Forelimb muscle (tissue), 1 donor: ENCODE results near the gene MOSPD3. TPM values are rescaled to one million over a fixed set of nuclear protein-coding genes. Genes with fewer than 3 reads are reported as not detected.

ENCODE experiments used
- DNase-seq: peaks from one replicate; pipeline ENCODE4 v3.0.0-alpha.2; 2013; ENCODE audit warnings: low read depth
- polyA plus RNA-seq: library from polyadenylated mRNA; unstranded; fragments of 120-200 nt; gene quantifications from one replicate; pipeline ENCODE4 v1.2.1, GENCODE V29; 2013; ENCODE audit not compliant: insufficient read length

MOSPD3 gene
- polyA plus RNA-seq, 1 donor, result 17.1 TPM

DNA sequence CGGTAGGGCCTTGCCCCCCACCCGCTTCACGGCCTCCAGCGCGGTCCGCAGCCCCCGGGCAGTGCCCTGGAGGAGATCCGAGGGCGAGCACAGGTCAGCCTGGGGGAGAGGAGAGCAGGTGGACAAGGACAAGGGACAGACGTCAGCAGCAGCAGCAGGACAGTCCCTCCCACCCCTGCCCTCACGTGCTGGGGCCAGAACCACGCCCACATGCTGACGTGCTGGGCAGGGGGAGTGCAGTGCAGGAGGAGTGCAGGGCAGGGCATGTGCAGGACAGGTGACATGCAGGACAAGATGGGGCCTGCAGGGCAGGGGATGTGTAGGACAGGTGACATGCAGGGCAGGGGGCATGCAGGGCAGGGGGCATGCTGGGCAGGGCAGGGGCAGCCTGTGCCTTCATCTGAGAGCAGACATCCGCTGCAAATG, 37.1 kb upstream of the MOSPD3 start:
- no peak for DNase-seq

DNA sequence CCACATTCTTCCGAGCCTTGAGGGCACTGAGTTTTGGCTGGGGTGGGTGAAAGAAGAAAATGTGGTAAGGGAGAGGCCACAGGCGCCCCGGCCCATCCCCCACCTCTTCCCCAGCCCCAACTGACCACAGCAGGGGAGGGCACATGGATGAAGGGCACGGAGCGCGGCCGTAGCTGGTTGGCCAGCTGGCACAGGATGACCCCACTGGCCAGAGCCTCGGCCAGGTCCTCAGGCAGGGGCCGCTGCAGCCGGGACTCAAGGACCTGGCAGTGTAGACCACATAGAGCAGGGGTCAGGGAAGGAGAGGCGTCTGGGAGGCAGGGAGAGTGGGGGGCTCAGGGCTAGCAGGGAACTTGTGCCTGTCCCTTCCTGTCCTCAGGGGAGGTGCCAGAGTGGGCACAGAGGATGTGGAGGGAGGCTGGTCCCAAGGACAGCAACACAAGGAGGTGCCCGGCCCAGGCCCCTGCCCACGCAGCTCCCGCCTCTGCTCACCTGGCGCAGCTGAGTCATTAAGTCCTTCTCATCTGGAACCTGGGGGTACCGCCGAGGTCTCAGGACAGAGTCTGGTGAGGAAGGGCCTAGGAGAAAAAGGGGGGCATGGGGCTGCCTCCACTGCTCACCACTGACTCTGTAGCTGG, 36.5 kb upstream of the MOSPD3 start:
- no peak for DNase-seq

DNA sequence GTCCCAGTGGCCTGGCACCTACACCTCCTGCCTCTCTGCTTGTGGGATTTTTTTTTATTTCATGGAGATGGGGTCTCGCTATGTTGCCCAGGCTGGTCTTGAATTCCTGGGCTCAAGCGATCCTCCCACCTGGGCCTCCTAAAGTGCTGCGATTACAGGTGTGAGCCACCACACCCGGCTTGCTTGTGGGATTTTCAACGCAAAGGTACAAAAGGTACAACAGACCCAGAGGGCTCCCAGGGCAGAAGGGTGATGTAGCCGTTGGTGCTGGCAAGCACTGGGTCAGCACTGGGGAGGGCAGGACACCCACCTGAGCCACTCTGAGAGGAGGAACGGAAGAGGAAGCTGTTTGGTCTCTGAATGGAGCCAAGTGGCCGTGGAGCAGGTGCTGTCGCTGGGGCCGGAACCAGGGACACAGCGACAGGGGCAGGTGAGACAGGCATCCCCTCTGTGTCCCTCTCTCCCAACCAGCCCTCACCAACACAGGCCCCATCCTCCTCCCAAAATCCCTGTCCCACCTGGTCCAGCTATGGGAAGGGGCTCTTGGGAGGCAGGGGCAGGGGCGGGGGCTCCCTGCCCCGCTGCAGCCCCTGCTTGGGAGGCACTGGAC, 35.9 kb upstream of the MOSPD3 start:
- no peak for DNase-seq

DNA sequence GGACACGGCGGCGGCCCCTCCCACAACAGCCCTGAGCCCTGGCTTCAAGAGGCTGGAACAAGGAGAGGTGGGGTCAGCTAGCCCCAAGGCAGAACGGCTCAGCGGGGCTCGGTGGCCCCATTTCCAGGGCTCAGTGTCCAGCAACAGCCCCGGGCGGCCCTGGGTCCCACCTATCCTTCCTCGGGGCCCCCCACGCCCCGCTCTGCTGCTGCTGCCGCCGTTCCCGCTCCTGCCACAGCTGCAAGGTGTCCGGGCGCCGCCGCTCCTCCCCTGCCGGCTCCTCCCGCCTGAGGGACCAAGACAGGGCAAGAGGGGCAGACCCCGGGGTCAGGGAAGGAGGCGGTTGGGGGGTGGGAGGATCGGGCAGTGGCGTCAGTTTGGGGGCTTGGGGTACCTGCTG, 35.2 kb upstream of the MOSPD3 start:
- DNase-seq, result no peak

DNA sequence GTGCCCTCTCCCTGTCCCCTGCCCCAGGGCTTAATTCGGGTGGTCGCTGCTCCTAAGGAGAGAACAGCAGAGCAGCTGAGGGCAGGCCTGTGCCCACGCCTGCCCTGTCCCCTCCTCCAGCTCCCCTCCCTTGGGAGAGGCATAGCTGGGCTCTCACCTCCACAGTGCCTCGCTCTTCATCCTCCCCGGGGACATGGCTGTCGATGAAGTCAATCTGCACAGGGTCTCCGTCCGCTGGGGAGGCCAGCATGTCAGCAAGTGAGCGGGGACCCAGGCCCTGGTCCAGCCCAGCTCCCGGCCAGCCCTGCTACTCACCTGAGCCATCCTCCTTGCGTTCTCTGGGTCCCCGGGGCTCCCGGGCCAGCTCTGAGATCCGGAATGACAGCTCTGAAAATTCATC, 34.8 kb upstream of the MOSPD3 start:
- no peak for DNase-seq

DNA sequence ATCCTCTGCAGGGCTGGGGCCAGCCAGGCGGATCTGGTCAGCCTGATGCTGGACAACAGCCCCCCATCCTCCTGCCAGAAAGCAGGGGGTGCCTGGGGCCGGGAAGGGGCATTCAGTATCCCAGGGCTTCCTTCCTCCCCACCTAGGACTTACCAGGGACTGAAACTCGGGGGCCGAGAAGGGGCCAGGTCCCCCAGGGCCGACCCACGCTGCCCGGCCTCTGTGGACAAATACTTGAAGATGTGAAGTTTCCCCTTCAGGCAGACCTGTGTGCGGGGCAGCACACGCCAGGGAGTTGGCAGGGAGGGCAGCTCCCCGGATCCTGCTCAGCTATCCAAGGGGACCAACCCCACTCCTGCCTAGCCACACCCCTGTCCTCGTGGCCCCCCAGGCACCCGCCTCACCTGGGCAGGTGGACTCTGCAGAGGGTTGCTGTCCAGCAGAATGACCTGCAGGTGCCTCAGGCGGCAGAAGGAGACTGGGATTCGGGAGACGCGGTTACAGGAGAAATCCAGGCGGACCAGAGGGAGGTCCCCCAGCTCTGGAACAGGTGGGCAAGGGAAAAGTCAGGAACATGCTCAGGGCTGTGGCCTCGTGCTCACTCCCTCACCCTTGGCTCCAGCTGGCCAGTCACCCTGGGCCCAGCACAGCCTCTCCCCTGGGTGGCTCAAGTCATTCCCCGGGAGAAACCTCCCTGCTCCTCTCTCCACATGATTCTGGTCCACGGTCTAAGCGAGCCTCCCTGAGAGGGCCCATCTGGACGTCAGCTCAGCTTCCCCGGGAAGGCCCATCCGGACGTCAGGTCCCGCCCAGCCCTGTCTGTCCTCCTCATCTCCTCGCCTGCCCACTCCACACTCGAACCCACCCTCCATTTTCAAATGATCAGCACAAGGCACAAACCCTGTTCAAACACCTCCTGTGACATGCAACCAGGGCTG, 33.8 kb upstream of the MOSPD3 start:
- no peak for DNase-seq

DNA sequence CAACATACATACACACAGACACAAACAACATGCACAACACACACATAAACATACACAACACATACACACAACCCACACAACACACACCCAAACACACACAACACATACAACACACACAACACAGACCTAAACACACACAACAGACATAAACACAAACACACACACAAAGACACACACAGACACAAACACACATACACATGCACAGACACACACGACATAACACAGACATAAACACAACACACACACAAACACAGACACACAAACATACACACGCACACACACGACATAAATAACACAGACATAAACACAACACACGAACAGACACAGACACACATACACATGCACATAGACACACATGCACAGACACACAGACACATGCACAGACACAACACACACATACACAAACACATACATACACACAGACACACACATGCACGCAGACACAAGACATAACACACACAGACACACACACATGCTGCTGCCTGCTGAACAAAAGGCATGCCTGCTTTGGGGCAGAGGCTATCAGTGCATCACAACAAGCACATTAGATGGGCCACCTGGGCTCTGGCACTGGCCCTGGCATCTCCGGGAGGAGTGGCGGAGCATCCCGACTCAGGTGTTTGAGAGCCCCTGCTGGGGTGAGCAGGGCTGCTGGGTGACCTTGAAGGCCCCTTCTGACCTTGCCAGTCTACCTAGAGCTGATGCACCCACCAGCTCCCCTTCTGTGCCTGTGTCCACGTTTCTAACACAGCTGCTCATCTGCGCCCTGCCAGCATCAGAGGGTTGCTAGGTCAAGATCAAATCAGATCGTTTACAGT, 31.7 kb upstream of the MOSPD3 start:
- no peak for DNase-seq

DNA sequence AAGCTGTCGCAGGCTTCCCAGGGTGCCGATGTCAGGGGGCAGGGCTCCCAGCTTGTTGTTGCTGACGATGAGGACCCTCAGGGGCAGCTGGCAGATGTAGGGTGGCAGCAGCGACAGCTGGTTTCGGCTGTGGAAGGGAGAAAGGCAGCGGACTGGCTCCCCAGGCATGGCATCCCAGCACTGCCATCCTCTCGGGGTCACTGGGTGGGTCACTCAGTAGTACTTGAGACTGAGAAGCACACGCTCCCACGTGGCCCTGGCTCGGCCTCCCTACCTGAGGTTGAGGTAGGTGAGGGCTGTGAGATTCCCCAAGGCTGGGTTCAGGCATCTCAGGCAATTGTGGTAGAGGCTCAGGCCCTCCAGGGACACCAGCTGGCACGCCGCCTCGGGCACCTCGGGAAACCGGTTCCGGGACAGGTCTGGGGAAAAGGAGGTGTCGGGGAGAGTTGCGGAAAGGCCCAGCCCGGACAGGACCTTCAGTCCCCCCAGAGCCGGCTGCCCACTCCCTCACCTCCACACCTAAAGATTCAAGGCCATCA, 30.2 kb upstream of the MOSPD3 start:
- DNase-seq, result no peak

DNA sequence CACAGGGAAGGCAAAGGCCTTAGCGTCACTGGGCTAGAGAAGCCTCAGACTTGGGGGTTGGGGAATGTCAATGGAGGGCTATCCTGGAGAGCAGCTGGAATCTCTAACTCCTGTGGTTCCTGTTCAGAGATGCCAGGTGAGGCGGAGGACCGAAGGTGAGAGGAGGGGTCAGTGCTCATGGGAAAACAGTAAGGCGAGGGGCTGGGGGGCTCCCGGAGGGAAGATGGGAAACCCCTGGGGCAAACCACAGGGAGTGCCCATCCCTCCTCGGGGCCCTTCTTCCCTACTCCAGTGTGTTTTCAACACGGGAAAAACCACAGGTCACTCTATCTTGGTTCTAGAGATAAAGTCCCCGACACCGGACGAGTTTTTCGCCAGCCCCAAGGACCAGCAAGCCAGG, 29.7 kb upstream of the MOSPD3 start:
- no peak for DNase-seq

DNA sequence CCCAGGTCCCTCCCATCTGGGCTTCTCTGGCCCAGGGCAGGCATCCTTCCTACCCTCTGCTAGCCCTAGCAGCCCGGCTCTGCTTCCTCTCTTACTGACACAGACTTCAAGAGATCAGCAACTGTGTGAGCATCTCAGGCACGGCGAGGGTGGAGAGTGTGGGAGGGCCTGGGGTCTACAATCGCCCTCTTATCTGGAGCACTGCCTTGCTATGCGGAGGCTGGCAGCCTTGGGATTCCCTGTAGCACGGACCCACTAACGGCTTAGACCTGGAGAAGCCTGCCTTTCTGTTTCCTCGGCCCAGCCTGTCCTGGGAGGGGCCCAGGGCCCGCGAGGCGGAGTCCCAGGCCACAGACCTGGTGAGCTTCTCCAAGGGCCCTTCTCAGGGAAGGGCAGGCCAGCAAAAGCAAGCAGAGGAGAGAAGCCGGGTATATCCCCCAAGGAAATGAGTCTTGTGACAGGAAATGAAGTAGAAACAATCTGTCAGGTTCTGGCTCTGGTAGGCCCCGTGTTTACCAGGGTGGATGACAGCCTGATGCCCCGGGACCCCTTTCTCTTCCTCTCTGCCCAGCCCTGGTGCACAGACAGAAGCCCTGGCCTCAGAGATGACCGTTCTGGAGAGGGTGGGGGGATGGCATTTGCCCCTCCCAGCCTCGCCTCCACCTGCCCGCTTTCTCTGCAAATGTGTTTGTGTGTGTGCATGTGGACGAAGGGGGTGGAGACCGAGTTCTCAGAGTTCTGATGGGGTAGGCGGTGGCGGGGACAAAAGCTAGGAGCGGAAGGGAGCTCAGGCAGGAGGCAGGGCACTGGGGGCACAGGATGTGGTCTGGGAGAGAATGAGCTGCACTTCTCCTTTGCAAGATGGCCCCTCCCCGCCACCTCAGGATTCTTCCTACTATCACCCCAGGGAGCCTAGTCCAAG, 28.9 kb upstream of the MOSPD3 start:
- no peak for DNase-seq

DNA sequence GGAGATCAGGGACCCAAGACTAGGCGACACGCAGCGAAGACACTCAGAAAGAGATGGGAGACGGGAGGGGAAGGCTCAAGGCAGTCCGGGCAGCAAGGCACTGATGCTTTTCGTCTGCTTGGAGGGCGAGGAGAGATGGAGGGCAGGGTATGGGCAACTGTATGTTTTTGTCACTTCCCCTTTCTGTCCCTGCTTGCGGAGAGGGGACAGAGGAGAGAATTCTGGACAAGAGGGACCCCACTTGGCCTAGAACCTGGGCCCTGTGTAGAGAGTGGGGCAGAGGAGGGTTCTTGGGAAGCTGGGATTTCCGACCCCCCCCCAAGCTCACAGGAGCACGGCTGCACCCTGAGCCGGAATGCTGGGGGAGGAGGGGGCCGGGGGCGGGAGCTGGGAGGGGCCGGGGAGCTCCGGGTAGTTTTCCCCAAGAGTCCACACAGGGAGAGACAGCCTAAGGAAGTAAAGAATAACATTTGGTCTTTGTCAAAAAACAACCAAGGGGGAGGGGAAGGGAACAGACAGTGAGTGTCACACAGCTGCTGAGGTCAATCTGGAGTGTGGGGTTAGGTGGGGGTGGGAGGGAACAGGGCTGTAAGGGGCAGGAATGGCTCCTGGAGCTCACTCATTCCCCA, 28.2 kb upstream of the MOSPD3 start:
- DNase-seq, result no peak

DNA sequence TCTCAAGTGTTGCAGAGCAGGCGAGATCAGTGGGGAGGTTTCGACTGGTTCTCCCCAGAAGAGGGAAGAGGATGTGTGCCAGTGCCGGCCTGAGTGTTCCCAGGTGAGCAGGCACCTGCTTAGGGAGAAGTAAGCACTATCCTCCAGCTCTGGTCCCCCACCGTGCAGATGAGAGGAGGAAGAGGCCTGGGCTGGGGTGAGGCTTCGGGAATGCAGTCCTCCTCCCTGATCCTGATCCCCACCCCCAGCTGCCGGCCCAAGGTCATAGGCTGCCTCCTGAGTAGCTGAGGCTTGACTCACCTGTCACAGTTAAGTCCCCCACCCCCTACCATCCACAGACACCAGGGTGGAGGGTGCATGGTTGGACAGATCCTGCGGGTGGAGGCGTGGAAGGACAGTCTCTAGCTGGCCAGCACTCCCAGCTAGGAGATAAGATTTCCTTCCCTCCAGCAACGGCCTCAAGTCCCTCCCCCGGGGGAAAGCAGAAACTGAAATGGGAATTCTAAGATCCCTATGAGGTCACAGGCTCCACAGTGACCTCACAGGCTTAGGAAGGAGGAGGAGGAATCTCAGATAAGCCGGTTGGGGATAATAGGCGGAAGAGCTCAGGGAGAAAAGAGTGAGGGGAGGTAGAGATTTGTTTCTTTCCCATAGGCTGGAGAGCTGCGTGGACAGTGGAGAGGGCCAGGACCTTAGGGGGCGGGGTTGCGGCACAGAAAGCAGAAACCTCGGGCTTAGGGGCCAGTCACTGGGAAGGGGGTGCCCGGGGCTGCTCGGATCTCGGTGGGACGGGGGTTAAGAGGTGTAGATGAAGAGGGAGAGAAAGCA, 27.4 kb upstream of the MOSPD3 start:
- no peak for DNase-seq

DNA sequence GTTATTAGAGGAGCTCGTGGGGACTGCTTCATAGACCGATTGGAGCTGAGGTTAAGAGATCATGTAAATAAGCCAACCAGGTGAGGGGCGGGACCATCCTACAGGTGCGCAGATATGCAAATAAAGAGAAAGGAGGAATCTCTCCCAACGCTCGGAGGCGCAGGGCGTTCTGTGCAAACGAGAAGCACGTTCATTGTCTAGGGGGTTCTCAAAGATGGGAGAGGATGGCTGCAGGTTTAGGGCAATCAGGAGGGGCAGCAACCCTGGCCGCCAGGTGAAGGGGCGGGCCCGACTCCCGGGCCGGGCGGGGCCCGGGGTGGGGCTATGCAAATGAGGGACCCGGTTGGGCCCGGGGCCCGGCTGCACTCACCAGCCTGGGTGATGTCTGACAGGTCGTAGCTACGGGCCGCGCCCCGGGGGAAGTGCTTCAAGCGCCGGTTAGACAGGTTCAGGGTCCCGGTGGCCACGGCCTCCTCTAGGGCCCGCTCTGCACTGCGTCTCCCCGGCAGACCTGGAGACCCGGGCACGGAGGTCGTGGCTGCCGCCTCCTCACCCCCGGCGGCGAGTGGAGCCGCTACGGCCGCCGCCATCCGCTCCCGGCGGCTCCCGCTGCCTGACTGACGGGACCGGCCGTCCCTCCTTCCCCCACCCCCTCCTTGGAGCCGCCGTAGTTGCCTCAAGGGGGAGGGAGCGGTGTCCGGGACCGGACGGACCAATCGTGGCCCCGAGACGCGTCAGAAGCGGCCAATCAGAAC, 26.7 kb upstream of the MOSPD3 start, which contains the start of gene LRCH4:
Gene LRCH4 (minus strand): TSS at position 619 of the 755 bp plus-strand sequence. CDS start 29 bp downstream, at position 590.
- no peak for DNase-seq

DNA sequence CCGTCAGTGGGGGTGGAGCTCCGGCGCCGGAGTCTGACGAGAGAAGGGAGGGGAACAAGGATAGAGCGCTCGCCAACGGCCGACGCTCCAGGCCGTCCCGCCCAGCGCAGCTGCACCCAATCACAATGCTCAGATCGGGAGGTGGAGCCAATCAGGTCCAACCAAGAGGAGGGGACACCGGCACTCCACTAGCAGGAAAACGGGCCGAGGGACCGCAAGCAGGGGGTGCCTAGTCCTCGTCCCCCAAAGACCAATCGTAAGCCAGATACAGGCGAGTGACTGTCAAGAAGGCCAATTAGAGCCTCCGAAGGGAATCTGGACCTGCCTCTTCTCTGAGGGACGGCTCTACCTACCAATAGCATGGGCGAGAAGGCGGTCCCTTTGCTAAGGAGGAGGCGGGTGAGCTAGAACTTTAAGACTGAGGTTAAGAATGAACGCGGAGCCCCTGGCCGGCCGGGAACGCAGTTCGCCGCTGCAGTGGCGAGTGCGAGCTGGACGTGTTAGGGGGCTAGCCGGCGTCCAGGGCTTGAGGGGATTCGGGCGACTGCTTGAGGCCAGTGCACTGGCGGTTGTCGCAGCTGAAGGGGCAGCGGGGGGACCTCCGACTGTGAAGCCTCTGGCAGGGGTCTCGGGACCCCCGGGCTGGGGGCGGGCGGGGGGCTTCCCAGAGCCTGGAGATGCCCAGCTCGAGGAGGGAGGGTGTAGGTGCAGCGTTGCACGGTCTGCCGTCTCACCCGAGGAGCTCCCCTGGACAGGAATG, 25.9 kb upstream of the MOSPD3 start, which contains the start of gene FBXO24:
Gene FBXO24 (plus strand): TSS at position 63 of the 760 bp plus-strand sequence. CDS start 298 bp downstream, at position 361.
- DNase-seq, result peak; percentile 99

DNA sequence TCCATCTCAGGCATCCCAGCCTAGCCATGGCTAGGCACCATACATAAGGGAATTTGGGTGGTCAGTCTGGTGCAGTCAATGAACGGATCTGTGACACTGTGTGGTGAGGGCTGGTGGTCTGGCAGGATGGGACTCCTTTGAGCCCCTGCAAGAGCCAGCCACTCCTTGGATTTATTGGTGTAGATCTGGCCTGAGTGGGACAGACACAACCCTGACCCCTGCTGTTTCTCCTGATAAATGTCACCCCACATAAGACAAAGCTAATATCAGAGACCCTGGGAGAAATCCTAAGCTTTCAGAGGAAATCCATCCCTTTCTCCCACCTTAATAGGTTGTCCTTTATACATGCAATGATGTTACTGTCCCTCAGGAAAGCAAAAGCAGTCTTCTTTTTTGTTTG, 23.9 kb upstream of the MOSPD3 start:
- DNase-seq, result no peak

DNA sequence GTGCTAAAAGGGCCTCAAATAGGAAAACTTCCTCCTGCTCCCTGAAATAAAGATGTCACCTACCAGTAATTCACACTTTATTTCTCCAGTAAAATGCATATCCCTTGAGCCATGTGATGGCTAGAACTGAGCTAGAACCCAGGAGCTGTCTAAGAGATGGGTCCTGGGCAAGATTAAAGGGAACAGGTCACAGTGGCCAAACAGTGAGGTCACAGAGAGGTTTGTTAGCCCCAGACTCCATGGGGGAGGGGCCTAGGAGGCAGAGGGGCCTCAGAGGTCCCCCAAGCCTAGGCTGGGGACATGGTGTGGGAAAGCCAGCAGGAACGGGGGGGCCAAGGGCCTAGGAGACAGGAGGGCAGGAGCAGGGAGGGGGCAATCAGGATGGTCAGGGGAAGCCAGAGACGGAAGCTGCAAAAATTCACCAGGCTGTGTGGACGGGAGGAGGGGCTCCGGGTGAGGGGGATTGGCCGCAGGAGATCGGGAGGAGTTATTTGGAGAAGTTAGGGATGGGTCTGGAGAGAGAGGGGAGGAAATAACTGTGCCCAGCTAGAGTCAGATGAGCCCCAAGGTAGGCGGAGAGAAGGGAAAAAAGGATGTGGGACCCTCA, 22.9 kb upstream of the MOSPD3 start:
- no peak for DNase-seq
